Measurements from ENCODE around the gene MAGEA11. TPM values are rescaled to one million over a fixed set of nuclear protein-coding genes. Genes with fewer than 3 reads are reported as not detected.
"Not testable (repeated sequence)": the region's sequence is repeated elsewhere in the genome, so short reads cannot be mapped to it uniquely, and the experiment has no call there.

MAGEA11 gene
- polyA plus RNA-seq, 3 donors: 0.03 TPM; not detected in 2

GRCh38 chrX:149716632-149717031 lies 4.8 kb downstream of the MAGEA11 start:
- no peak for DNase-seq

GRCh38 chrX:149717803-149718202 lies 5.9 kb downstream of the MAGEA11 start:
- DNase-seq: no peak

DNA sequence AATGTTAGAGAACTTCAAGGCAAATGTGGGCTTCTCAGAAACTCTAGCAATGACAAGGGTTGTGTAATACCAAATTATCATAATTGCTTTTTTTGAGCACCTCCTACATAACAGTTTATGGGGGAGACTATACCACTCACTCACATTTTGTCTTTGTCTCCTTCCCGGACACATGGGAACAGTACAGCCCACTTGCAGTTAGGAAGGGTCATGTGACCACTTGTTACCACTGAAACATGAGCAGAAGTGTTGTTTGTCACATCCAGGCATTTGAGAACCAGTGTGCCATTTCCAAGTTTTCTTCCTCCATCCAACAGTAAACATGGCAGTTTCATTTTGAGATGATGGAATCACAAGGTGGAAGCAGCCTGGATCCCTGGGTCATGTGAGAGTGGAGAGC lies 6.9 kb downstream of the MAGEA11 start:
- no peak for DNase-seq

DNA sequence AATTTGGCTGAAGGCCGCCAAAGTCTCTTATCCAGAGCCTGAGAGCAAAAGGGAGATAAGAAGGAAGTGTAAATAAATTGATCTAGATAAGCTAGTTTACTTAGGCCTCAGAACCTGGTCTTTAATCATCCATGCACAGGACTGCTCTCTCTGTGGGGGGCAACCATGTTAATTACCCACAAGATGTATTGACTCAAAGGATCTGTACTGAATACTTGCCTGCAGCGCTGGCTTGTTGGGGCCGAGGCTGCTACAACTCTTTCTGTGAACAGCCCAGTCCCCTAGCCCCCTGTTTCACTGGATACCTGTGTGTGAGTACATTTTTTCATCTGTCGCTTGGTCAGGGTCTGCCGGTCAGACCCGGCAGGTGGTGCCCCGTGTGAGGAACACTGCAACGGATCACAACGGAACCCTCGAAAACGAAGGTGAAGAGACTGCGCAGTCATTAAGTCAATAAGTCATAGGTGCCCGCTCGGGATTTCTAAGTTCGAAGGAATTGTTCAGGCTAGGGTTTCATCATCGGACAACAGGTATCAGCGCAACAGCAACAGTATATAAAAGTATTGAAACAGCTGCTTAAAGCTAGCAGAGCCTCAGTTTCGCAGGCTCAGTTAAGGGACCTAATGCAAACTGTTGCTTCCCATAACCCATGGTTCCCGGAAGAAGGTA lies 8.3 kb downstream of the MAGEA11 start:
- DNase-seq: no peak

DNA sequence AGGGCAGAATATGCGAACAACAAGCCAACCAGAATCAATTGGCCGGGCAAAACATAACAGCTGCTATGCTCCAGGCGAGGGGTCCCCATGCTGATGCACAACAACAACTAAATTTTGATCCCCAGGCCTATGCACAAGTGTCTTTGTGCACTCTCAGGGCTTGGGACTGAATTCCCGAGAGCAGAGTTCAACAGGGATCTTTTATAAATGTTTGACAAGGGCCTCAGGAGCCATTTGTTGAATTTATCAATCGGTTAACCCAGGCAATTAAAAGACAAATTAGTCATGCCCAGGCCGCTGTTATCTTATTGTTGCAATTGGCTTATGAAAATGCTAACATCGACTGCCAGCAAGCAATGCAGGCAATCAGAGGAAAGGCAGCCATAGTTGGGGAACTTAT lies 9.4 kb downstream of the MAGEA11 start:
- not testable (repeated sequence) for DNase-seq

GRCh38 chrX:149721778-149722177 lies 9.9 kb downstream of the MAGEA11 start:
- DNase-seq: no peak

- DNase-seq: not testable (repeated sequence)
Measured at GRCh38 chrX:149723583-149724118, 11.8 kb downstream of the MAGEA11 start.

DNA sequence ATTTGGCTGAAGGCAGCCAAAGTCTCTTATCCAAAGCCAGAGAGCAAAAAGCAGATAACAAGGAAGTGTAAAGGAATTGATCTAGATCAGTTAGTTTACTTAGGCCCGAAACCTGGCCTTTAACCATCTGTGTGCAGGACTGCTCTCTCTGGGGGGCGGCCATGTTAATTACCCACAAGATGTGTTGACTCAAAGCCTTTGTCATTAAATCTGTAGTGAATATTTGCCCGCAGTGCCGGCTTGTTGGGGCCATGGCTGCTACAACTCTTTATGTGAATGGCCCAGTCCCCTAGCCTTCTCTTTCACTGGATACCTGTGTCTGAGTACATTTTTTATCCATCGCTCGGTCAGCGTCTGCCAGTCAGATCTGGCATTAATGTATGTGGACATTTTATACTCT lies 15.4 kb downstream of the MAGEA11 start:
- not testable (repeated sequence) for DNase-seq

GRCh38 chrX:149742269-149742668 lies 30.4 kb downstream of the MAGEA11 start:
- not testable (repeated sequence) for DNase-seq

GRCh38 chrX:149746390-149747007 lies 34.6 kb downstream of the MAGEA11 start:
- not testable (repeated sequence) for DNase-seq

- DNase-seq: no peak
Measured at GRCh38 chrX:149757206-149758067, 45.6 kb downstream of the MAGEA11 start.

DNA sequence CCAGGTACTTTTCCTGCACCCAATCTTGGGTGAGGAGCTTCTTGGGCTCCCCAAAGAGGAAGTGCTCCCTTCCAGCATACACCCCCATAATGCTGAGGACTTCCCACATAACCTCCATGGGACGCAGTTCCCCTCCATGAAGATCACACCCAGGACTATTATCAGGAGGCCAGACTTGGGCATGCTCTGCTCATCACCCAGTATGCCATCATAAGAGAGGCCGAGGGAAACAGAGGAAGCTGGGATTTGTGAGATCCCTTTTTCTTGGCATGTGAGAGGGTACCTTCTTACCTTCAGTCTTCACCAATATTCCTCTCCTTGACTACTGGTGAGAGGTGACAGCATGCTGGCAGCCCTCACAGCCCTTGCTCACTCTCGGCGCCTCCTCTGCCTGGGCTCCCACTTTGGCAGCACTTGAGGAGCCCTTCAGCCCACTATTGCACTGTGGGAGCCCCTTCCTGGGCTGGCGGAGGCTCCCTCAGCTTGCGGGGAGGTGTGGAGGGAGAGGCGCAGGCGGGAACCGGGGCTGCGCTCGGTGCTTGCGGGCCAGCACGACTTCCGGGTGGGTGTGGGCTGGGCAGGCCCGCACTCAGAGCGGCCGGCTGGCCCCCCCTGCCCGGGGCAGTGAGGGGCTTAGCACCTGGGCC lies 46.3 kb downstream of the MAGEA11 start:
- no peak for DNase-seq

- not testable (repeated sequence) for DNase-seq
Measured at GRCh38 chrX:149758715-149759078, 46.8 kb downstream of the MAGEA11 start.

DNA sequence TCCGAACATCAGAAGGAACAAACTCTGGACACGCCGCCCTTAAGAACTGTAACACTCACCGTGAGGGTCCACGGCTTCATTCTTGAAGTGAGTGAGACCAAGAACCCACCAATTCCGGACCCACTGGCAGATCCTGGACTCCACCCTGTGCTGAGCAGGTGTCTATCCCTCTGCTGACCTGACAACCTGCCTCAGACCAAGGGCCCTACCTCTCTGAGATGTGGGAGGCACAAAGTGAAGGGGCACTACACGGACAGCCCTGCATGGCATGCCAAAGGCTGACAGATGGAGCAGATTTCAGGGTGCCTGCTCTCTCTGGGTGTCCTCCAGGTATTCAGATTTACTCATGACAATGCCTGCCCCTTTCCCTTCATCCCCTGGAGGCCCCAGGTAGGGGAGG lies 48.0 kb downstream of the MAGEA11 start:
- DNase-seq: no peak

GRCh38 chrX:149760965-149761364 lies 49.1 kb downstream of the MAGEA11 start:
- no peak for DNase-seq

- DNase-seq: not testable (repeated sequence)
Measured at GRCh38 chrX:149761858-149762674, 50.2 kb downstream of the MAGEA11 start.

DNA sequence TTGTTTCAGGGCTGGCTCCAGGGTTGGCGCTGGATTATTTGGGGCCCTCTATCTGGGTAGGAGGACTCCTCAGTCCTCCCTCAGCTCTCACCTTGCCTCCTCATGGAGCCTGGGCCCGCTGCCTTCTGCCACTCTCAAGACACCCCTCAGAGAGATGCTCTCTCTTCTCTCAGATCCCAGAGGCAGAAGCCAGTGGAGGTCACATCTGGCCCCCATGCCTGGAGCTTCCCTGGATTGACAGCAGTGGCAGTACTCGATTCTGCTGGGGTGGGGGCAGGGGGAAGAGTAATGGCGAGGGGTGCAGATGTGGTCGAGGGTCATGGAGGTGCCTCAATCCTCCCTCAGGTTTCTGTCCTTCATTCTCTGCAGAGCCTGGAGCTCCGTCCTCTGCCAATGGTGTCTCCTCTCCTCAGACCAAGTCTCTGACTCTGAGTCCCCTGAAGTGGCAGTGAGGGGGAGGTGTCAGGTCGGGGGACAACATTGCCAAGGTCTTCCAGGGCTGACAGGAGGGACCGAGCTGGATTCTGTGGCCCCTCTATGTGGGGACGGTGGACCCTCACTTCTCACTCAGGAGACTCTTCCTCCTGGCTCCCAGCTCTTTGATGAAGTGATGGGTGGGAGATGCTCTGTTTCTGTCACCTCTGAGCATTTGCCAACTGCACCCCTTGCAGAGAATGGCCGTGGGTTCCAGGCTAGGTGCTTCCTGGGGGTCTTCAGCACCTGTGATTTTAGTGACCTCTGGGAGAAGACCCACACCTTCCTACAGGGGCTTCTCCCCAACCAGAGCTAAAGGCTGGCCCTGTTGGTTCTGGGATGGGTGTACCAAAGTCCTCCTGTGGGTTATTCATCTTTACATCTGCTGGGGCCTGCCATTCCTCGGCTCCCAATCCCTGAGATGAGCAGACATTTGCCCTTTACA lies 51.1 kb downstream of the MAGEA11 start:
- no peak for DNase-seq

Measured in renal pelvis (tissue), 4 donors.